Left ventricle myocardium inferior (tissue), 1 donor: ENCODE data around the gene KANSL1. TPM values are rescaled to one million over a fixed set of nuclear protein-coding genes. Genes with fewer than 3 reads are reported as not detected.

Experiments
- DNase-seq: peaks from one replicate; pipeline ENCODE4 v3.0.0-alpha.2; 2020
- H3K27ac ChIP-seq: fragments of 200-600 bp; replicated peaks from 2 replicates; pipeline ENCODE4 v1.8.0; 2021
- H3K27me3 ChIP-seq: fragments of 200-600 bp; 2 replicates; pipeline ENCODE4 v1.8.0; 2021; ENCODE audit warnings: low read depth
- H3K36me3 ChIP-seq: fragments of 200-600 bp; 2 replicates; pipeline ENCODE4 v1.8.0; 2021
- H3K4me1 ChIP-seq: fragments of 200-600 bp; 2 replicates; pipeline ENCODE4 v1.8.0; 2021
- H3K4me3 ChIP-seq: fragments of 200-600 bp; 2 replicates; pipeline ENCODE4 v1.8.0; 2021; ENCODE audit warnings: mild to moderate bottlenecking, moderate library complexity
- H3K9me3 ChIP-seq: fragments of 200-600 bp; replicated peaks from 2 replicates; pipeline ENCODE4 v1.8.0; 2021
- intact Hi-C: fragments of 100-400 bp; cut with micrococcal nuclease; formaldehyde crosslinking; loops from one replicate; pipeline ENCODE4 v1.11.0; 2022
- total RNA-seq: library from RNA; stranded (reverse); fragmentation: NEBNext Ultra II Directional; extraction: Animal tissue kit (Norgen Biotek cat#: 25700); gene quantifications from one replicate; pipeline ENCODE4 v1.2.1, GENCODE V29; 2021
- TF ChIP-seq, protein P1 (sequence below): fragments of 200-600 bp; IDR thresholded peaks from 2 replicates; pipeline ENCODE4 v1.8.0; 2021; ENCODE audit warnings: antibody characterized with exemption, mild to moderate bottlenecking, borderline replicate concordance
- donor health status: DM: no; HTN: yes; CAD: no; lungs with severe emphysema.

Gene KANSL1
- total RNA-seq, 1 donor from 2014 or later = 23.7 TPM

DNA sequence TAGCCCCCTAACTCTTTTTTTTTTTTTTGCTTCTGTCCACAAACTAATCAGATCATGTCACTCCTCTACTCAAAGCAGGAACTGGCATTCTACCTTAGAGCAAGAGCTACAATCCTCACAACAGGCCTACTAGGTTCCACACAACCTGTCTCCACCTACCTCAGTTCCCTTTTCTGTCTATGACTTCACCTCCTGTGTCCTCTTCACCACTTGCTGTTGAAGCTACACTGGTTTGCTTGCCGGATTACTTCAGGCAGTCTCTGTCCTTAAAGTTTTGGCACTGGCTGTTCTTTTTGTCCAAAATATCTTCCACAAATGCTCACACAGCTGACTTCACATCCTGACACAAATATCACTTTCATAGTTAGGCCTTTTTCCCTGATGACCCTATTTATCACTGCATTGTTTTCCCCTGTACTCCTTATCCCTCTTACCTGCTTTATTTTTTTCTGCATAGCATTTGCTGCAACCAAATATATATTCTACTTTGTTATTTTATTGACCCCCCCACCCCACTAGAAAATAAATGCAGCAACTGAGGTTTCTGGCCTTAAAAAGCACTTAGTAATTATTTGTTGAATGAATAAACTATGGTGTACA is 72.0 kb downstream of the KANSL1 start:
- TF ChIP-seq, protein P1, sequence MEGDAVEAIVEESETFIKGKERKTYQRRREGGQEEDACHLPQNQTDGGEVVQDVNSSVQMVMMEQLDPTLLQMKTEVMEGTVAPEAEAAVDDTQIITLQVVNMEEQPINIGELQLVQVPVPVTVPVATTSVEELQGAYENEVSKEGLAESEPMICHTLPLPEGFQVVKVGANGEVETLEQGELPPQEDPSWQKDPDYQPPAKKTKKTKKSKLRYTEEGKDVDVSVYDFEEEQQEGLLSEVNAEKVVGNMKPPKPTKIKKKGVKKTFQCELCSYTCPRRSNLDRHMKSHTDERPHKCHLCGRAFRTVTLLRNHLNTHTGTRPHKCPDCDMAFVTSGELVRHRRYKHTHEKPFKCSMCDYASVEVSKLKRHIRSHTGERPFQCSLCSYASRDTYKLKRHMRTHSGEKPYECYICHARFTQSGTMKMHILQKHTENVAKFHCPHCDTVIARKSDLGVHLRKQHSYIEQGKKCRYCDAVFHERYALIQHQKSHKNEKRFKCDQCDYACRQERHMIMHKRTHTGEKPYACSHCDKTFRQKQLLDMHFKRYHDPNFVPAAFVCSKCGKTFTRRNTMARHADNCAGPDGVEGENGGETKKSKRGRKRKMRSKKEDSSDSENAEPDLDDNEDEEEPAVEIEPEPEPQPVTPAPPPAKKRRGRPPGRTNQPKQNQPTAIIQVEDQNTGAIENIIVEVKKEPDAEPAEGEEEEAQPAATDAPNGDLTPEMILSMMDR = no peak
- no peak for DNase-seq
- intact Hi-C loops = no loop called here
- H3K27me3 ChIP-seq = no peaks in the 10 kb centered on the region
- no peaks in the 10 kb centered on the region for H3K36me3 ChIP-seq
- peak overlapping the region; percentile 4 for H3K4me3 ChIP-seq
- peak overlapping the region; percentile 61 for H3K27ac ChIP-seq
- H3K9me3 ChIP-seq = no peaks in the 10 kb centered on the region
- peaks cover 89% of the 10 kb centered on the region for H3K4me1 ChIP-seq

DNA sequence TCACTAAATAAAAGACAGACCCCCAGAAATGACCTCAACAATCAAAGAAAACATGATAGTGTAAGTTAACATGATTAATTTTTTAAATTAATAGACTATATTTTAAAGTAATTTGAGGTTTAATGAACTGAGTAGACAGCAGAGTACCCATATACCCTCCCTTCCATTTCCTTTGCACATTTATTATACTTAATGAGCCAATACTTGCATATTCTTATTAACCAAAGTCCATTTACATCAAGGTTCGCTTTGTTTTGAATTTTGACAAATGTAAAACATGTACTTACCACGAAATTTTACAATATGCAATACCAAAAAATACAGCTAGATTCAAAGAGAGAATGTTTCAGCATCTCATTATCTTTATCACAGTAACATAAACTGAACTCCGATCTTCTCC is 72.7 kb downstream of the KANSL1 start:
- Histone ChIP-seq H3K4me1 (peaks cover 89% of the 10 kb centered on the region), H3K27me3 (no peaks in the 10 kb centered on the region), H3K36me3 (no peaks in the 10 kb centered on the region), H3K9me3 (no peaks in the 10 kb centered on the region), H3K27ac (peak overlapping the region; percentile 61), H3K4me3 (no peak overlapping the region)
- DNase-seq = no peak
- TF ChIP-seq, protein P1 = no peak
- intact Hi-C loops = no loop called here

DNA sequence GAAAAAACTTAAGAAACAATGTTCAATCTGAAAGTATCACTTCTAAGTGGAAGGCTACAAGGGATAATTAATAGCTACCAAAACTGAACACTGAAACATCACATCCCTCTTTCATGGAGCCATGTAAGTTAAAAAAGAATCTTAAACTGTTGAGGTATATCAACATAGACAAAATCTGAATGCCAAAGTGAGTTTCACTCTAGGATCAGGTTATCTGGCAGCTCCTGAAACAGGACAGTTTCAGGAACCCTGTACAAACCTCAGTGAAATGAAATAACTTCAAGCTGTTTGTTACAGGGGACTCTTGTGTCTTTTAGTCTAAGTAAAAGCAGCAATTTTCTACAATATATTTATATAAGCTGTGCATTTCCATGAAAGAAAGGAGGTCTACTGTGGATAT is 73.2 kb downstream of the KANSL1 start:
- no peaks in the 10 kb centered on the region for H3K9me3 ChIP-seq
- no peaks in the 10 kb centered on the region for H3K27me3 ChIP-seq
- no peak for DNase-seq
- peaks cover 89% of the 10 kb centered on the region for H3K4me1 ChIP-seq
- intact Hi-C loops = no loop called here
- TF ChIP-seq, protein P1 = no peak
- H3K4me3 ChIP-seq = no peak overlapping the region
- no peaks in the 10 kb centered on the region for H3K36me3 ChIP-seq
- peak overlapping the region; percentile 61 for H3K27ac ChIP-seq

DNA sequence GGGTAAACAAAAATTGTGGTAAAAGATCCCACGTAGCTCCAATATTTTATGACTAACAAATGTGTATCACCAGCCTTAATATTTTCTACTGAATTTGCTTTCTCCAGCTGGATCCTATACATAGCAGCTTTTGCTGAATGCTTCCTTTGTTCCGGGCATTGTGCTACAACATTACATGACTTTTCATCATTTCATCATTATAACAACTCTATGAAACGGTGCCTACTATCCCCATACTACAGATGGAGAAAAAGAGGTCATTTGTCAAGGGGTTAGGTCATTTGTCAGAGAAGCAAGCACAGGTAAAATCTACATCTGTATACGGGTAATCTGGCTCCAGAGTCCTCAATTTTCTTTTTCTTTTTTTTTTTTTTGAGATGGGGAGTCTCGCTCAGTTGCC is 74.3 kb downstream of the KANSL1 start:
- Histone ChIP-seq H3K9me3 (no peaks in the 10 kb centered on the region), H3K27ac (peak overlapping the region; percentile 81), H3K4me1 (peaks cover 90% of the 10 kb centered on the region), H3K27me3 (no peaks in the 10 kb centered on the region), H3K36me3 (no peaks in the 10 kb centered on the region), H3K4me3 (no peak overlapping the region)
- TF ChIP-seq, protein P1 = no peak
- intact Hi-C loops = no loop called here
- DNase-seq = no peak

DNA sequence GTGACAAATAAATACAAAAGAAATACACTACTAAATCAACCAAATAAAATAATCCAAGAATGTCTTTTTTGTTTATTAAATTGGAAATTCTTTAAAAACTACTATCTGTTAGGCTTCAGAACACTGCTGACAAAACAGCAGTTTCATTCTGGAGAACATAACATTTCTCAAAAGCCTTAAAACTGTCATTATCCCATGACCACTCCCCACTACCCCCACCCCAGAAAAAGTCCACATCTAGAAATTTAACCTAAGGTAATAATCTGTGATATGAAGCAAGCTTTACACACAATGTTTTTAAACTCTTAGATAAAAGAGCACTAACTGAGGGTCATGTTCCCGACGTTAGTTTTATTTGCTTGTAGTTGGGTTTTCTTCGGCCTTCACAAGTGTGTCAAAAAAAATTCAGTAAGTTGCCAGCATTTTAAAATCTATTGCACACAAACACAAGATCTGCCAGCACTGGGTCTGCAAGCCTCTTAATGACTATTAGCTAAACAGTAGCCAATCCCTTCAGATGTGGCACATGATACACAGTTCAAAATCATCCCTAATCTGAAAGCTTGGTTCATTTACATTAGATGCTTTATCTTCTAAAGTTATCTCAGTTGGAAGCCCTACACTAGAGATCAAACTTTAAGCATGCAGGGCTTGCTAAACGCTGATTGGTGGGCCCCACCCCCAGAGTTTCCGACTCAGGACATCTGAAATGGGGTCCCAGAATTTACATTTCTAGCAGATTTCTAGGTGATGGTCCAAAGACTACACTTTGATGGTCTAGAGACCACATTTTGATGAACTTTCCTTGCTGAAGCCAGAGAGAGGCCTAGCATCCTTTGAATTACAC is 75.2 kb downstream of the KANSL1 start:
- no peak for DNase-seq
- peak overlapping the region; percentile 81 for H3K27ac ChIP-seq
- intact Hi-C loops = no loop called here
- H3K4me3 ChIP-seq = no peak overlapping the region
- H3K9me3 ChIP-seq = no peaks in the 10 kb centered on the region
- peaks cover 87% of the 10 kb centered on the region for H3K4me1 ChIP-seq
- H3K36me3 ChIP-seq = no peaks in the 10 kb centered on the region
- TF ChIP-seq, protein P1 = no peak
- H3K27me3 ChIP-seq = no peaks in the 10 kb centered on the region
